Right renal cortex interstitium (tissue), 3 donors: ENCODE measurements around the gene RILPL1. TPM values are rescaled to one million over a fixed set of nuclear protein-coding genes. Genes with fewer than 3 reads are reported as not detected.
"Not testable (repeated sequence)": the region's sequence is repeated elsewhere in the genome, so short reads cannot be mapped to it uniquely, and the experiment has no call there.

ENCODE experiments used
- DNase-seq, 3 donors: peaks; one replicate each; pipeline ENCODE4 v3.0.0-alpha.2; 2013; ENCODE audit warnings: low read depth in 3 of 3, low spot score in 2 of 3
- polyA plus RNA-seq, 3 donors: library from polyadenylated mRNA; unstranded; fragments of 120-200 nt; gene quantifications; one replicate each; pipeline ENCODE4 v1.2.1, GENCODE V29; 2013; ENCODE audit not compliant: insufficient read length in 3 of 3

Gene RILPL1
- polyA plus RNA-seq, 3 donors, result 15.5 to 17.9 (median 16.1) TPM

GRCh38 chr12:123497065-123497464, 36.5 kb downstream of the RILPL1 start:
- no peak for DNase-seq

DNA sequence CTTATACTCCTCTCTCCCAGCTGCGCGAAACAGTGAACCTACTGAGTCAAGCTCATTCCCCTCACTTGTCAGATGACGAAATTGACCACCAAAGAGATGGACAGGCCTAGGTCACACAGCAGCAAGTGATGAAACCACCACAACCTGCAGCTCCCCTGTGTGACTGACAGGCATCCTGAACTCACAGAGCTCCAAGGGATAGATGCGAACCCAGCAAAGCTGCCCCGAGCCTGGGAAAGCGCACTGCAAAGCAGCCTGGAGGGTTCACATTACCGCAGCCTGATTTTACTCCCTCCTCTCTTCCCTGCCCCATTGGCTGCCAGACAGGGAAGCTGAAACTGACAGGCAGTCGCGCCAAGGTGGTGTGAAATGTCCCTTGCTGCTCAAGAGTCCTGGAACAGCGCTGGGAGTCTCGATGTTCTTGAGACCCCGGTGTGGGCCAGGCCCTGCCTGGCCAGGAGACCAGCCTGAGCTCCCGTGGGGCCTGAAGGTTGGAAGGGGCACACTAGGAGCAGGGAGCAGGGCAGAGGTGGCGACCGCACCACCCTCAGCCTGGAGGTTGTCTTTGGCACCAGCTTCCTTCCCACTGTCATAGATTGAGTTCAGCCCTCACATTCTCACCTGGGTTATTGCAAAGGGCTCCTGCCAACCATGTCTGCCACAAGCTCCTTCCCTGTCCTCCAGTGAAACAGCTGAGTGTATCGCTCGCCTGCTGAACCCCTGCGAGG, 39.2 kb downstream of the RILPL1 start:
- DNase-seq, result no peak

GRCh38 chr12:123492339-123493039, 41.0 kb downstream of the RILPL1 start:
- DNase-seq, result not testable (repeated sequence)

DNA sequence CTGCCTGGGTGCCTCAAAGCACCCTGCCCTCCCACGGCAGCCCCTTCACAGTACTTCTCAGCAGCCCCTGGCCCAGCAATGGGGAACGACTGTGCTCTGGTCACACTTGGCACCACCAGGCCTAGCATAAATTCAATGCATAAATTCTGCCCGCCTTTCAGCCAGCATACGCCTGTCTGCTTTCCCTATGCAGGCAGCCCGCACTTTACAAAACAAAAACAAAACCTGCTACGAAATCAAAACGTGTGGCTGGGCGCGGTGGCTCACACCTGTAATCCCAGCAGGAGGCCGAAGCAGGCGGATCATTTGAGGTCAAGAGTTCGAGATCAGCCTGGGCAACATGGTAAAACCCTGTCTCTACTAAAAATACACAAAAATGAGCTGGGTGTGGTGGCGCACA, 42.0 kb downstream of the RILPL1 start:
- DNase-seq, result no peak

GRCh38 chr12:123491056-123491455, 42.5 kb downstream of the RILPL1 start:
- DNase-seq, result no peak

DNA sequence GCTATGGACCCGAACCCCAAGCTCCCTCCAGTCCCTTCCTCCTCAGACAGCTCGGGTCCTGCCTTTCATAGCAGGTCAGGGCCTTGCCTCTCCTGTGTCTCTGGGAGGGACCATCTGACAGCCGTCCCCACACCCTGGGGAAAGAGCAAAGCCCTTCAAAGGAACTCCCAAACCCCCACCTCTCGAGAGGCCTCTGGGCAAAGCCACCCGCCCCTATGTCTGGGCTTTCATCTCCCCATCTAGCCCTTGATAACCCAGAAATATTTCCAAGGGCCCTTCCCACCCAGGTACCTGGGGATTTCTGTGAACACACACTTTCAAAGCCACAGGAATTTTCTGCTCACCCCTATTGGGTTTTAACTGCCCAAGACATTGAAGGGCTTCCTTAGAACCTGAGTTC, 43.4 kb downstream of the RILPL1 start:
- DNase-seq, result no peak

GRCh38 chr12:123489580-123489979, 43.9 kb downstream of the RILPL1 start:
- DNase-seq, result no peak

- no peak for DNase-seq
Measured at GRCh38 chr12:123488539-123489230, 44.8 kb downstream of the RILPL1 start.

DNA sequence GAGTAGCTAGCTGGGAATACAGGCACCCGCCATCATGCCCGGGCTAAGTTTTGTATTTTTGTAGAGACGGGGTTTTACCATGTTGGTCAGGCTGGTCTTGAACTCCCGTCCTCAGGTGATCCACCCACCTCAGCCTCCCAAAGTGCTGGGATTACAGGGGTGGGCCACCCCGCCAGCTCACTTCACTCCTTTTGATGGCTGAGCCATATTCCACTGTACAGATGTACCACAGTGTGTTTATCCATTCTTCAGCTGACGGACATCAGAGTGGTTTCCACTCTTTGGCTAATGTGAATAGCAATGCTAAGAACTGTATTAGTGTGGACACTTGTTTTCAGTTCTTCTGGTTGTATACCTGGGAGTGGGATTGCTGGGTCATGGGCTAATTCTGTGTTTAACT, 46.1 kb downstream of the RILPL1 start:
- DNase-seq, result no peak

- no peak for DNase-seq
Measured at GRCh38 chr12:123485756-123486155, 47.8 kb downstream of the RILPL1 start.

DNA sequence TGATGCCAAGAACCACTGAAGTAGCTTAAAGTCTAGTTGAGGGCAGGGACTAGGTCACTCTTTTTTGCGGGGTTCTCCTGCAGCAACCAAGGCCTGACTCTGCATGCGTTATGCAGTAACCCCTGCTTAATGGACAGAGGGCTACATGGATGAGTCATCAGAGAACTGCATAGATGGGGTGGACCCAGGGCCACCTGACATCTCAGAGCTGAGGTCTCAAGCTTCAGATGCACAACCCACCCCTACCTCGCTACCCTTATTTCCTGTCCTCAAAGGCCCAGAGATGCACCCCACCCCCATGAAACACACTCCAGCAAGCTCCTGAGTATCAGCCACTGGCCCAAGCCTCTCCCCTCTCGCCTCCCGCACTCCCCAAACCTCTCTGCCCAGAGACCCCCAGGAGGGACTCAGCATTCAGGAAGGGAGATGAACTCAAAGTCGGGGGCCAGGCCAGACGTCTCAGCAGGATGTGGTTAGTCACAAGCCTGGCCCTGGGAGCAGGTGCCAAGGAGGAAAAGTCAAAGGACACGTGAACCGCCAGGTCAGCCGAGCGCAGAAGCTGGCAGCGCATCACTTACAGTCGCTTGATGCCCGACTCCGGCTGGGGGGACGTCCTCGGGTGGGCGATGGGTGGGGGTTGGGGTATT, 49.8 kb downstream of the RILPL1 start:
- DNase-seq, result no peak

DNA sequence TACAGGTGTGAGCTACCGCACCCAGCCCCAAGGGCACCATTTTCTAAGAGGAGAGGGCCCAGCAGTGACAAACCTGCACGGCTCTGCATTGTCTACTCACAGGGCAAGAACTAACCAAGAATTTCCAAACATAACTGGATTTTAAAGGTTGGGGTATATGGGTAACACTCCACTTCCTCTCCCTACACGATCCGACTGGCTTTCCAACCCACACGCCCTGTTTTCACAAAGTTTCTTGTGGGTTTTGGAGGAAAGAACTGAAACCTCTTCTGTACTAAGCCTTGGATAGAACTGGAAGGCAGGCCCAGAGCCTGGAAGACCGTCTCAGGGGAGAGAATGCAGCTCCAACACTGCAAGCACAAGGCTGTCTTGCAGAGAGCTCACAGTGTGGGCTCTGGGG, 50.6 kb downstream of the RILPL1 start:
- no peak for DNase-seq

DNA sequence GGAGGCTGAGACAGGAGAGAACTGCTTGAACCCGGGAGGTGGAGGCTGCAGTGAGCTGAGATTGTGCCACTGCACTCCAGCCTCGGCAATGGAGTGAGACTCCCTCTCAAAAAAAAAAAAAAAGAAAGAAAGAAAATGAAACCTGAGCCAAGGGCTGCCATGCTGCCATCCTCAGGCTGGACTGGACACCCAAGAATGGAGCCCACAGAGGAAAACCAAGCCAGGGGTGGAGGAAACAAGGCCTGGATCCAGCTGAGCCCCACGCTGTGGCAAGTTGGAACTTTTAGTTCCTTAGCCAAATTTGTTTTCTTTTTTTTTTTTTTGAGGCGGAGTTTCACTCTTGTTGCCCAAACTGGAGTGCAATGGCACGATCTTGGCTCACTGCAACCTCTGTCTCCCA, 52.3 kb downstream of the RILPL1 start:
- not testable (repeated sequence) for DNase-seq

- DNase-seq, result no peak
Measured at GRCh38 chr12:123479442-123480180, 53.9 kb downstream of the RILPL1 start.

GRCh38 chr12:123478762-123479161, 54.8 kb downstream of the RILPL1 start:
- no peak for DNase-seq

DNA sequence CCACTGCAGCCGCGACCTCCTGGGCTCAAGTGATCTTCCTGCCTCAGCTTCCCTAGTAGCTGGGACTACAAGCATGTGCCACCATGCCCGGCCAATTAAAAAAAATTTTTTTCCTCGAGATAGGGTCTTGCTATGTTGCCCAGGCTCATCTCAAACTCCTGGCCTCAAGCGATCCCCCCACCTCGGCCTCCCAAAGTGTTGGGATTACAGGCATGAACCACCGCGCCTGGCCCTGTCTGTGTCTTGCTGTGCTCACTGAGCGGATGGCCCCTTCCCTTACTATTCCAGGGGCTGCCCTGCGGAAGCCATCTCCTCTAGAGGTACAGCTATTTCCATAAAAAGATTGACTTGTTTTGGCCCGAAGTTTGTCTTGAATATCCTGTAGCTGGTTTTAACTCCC, 55.5 kb downstream of the RILPL1 start:
- DNase-seq, result no peak

- DNase-seq, result peak in 1 of 3 donors; percentile 56
Measured at GRCh38 chr12:123475246-123475703, 58.2 kb downstream of the RILPL1 start.

DNA sequence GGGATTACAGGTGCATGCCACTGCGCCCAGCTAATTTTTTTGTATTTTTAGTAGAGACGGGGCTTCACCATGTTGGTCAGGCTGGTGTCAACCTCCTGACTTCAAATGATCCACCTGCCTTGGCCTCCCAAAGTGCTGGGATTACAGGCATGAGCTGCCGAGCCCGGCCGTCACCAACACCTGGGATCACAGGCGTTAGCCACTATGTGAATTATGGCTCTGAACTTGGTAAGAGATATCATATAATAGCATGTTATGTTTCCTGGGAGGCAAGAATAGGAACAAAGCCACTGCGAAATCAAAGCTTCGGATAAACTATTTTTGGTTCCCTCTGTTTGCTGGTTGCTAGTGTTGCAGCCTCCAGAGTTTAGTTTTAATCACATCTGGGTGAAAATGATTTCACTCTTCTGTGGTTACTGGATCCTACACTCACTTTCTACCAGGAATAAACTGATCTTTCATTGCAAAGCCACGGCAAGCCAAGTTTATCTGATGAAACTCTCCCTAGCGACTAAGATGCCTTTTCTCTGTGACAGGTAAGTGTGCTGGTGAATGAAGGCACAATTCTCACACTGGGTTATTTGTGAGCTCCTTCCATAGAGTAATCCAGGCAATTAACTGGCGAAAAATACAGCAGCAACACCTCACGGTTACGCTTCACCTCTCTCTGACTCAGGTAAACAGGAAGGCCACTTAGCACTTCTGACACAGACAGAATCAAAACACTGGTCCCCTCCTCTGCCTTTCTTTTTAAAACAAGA, 58.9 kb downstream of the RILPL1 start:
- DNase-seq, result no peak

DNA sequence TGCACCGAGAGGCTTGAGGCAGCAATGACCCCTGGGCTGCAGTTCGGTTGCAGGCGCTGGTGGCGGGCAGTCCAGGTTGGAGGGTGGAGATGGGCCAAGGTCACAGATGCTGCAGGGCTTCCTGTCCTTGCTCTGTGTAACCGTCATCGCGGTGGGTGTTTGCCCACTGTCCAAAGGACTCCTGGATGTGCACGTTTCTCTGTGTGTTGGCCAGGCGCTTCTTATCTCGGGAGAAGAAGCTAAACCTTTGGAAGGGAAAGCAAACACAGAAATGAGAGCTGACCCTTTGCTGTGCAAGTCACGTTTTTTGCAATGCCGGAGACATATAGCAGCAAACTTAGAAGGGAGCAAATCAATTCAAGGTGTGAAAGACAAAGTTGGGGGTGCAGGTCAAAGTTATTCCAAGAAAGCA, 61.1 kb downstream of the RILPL1 start:
- DNase-seq, result no peak
